Thyroid gland (tissue), 4 donors: Measurements from ENCODE around the gene AGBL4.

Experiments
- CTCF ChIP-seq, 6 experiments: fragments of 200-600 bp in 3 of 6; fragments of 450-650 bp in 3 of 6; sonication (generic) in 3 of 6; IDR thresholded peaks; one replicate each; pipeline ENCODE4 v1.5.1; 2016 to 2019; ENCODE audit warnings: antibody characterized with exemption in 6 of 6, mild to moderate bottlenecking in 2 of 6, inconsistent platforms in 1 of 6, moderate library complexity in 1 of 6
- POLR2A ChIP-seq, 2 donors: fragments of 450-650 bp; IDR thresholded peaks; one replicate each; pipeline ENCODE4 v1.6.1; 2017; ENCODE audit warnings: antibody characterized with exemption in 2 of 2, mild to moderate bottlenecking in 2 of 2, moderate library complexity in 1 of 2

- TF ChIP-seq CTCF (IDR thresholded peaks at IDR 0.05), result no peak
- TF ChIP-seq POLR2A (IDR thresholded peaks at IDR 0.05), result no peak
These were observed 1476.1 kb downstream of the AGBL4 start for GRCh38 chr1:48547561-48548220.
